IPS DF 4.7 (cell line): Measurements from ENCODE around the gene PNN.
"Not testable (repeated sequence)": the region's sequence is repeated elsewhere in the genome, so short reads cannot be mapped to it uniquely, and the experiment has no call there.

Experiments used
- DNase-seq: peaks from one replicate; pipeline ENCODE4 v3.0.0-alpha.2; 2013; ENCODE audit warnings: low spot score; ENCODE audit errors: extremely low read depth

Gene PNN

DNA sequence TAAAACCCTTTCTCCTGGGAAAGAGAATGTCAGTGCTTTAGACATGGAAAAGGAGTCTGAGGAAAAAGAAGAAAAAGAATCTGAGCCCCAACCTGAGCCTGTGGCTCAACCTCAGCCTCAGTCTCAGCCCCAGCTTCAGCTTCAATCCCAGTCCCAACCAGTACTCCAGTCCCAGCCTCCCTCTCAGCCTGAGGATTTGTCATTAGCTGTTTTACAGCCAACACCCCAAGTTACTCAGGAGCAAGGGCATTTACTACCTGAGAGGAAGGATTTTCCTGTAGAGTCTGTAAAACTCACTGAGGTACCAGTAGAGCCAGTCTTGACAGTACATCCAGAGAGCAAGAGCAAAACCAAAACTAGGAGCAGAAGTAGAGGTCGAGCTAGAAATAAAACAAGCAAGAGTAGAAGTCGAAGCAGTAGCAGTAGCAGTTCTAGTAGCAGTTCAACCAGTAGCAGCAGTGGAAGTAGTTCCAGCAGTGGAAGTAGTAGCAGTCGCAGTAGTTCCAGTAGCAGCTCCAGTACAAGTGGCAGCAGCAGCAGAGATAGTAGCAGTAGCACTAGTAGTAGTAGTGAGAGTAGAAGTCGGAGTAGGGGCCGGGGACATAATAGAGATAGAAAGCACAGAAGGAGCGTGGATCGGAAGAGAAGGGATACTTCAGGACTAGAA lies 6.1 kb downstream of the PNN start:
- DNase-seq, result no peak

- DNase-seq, result no peak
These were observed 6.6 kb downstream of the PNN start for GRCh38 chr14:39181693-39182047.

DNA sequence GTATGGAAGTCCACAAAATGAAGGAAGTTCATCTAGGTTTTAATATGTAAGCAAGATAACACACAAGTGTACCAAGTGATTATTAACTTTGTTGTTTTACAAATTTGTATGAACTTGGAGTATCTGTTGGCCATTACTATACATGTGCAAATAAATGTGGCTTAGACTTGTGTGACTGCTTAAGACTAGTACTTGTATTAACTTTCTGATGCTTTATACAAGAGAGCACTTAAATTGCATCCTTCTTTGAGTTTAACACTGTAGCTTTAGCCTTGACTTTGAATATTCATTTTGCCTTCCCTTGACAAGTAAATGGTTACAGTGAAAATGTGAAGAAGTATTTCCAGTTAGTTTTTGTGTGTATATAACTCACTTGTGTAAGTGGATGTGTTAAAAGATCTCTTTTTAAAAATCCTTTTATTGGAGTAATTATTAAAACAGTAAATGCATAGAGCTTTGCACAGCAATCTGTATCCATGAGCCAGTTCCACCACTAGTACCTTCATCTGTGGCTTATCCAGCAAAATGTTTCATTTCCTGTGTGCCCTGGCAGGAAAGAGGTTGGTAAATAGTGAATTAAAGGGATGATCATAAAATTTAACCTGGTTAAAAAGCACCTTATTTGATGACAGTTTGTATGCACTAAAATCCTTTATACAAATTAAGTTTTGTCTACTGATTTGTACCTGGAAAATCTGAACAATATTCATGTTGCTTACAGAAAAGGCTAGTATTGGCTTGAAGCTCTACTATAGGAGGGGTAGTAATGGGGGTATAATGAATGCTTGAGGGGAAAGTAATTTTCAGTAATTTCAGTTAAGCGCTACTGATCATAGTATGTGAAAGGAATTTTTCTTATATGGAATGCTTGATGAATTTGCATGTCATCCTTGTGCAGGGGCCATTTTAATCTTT lies 8.0 kb downstream of the PNN start:
- no peak for DNase-seq

DNA sequence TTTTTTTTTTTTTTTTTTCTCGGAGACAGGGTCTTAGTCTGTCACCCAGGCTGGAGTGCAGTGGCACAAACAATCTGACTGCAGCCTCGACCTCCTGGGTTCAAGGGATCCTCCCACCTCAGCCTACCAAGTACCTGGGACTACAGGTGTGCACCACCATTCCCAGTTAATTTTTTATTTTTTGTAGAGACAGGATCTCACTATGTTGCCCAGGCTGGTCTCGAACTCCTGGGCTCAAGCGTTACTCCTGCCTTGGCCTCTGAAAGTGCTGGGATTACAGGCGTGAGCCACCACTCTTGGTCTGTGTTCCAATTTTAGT lies 8.6 kb downstream of the PNN start:
- not testable (repeated sequence) for DNase-seq

DNA sequence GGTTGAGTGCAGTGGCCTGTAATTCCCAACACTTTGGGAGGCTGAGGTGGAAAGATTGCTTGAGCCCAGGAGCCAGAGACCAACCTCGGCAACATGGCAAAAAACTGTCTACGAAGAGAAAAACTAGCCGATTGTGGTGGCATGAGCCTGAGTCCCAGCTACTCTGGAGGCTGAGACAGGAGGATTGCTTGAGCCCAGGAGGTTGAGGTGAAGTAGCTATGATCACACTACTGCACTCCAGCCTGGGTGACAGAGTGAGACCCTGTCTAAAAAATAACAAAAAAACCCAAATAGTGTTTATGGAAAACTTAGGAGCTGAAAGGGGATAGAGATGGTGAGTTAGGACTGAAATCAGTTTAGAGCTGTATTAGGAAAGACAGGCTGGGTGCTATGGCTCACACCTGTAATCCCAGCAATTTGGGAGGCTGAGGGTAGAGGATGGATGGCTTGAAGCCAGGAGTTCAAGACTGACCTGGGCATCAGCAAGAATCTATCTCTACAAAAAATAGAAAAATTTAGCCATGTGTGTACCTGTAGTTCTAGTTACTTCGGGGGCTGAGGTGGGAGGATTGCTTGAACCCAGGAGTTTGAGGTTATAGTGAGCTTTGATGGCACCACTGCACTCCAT lies 9.7 kb downstream of the PNN start:
- DNase-seq, result no peak

DNA sequence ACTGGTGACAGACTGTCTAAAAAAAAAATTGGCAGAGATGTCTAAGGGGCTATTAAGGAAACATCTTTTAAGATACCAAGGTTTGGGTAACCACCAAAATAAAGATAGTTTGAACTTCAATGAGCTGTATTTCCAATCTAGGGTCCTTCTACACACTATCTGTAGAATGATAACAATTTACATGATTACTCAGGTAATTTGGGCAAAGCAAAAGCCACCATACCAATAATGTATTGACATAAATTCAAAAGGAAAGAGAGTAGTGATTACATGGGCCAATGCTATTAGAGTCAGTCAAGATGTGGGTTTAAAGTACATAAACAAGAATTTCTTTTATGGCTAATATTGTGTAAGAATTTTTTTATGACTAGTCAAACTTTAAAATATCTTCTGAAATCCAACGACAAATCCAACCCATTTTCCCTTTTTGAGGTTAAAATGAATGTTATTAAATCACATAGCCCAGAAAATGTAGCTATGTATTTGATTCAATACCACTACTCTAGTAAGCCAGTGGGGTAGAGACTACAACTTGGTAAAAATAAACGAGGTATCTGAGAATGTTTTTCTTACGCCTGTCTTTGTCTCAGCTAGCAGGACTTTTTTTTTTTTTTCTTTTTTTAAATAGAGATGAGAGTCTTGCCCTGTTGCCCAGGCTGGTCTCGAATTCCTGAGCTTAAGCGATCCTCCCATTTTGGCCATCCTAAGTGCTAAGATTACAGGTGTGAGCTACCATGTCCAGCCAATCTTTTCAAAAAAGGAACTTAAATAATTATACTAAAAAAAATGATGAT lies 10.4 kb downstream of the PNN start:
- DNase-seq, result no peak

DNA sequence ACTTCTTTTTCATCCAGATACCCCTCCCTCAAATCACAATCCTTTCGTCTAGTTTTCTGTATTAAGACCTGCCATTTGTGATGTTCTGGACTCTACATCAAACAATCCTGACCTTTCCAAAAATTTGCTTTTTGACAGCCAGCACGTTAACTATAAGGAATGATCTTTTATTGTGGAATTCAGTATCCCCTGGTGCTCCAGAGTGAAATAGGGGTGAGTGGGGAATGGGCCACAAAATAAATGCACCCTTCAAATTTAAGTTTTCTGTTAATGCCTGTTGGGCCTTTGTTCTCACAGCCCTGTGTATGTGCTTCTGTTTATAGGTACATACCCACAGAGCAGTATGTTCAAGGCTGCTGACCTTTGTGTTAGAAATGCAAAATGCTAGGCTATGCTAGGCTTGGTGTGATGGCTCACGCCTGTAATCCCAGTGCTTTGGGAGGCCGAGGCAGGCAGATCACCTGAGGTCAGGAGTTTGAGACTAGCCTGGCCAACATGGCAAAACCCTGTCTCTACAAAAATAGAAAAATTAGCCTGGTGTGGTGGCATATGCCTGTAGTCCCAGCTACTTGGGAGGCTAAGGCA lies 12.0 kb downstream of the PNN start:
- no peak for DNase-seq

- DNase-seq, result no peak
These were observed 28.9 kb downstream of the PNN start for GRCh38 chr14:39203659-39204606.

- DNase-seq, result not testable (repeated sequence)
These were observed 32.4 kb downstream of the PNN start for GRCh38 chr14:39207430-39207829.

DNA sequence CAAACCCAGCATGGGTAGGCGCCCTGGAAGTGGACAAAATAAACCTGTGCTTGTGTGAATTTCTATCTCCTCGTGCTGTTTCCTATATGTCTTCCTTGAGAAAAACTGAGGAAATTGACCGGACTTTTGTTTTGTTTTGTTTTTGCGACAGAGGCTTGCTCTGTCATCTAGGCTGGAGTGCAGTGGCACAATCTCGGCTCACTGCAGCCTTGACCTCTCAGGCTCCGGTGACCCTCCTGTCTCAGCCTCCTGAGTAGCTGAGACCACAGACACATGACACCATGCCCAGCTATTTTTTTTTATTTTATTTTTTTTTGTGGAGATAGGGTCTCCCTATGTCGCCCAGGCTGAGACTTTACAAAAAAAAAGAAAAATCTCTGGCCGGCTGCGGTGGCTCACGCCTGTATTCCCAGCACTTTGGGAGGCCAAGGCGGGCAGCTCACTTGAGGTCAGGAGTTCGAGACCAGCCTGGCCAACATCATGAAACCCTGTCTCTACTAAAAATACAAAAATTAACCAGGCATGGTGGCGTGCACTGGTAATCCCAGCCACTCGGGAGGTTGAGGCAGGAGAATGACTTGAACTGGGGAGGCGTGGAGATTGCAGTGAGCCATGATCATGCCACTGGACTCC lies 36.2 kb downstream of the PNN start:
- no peak for DNase-seq

- DNase-seq, result no peak
These were observed 37.0 kb downstream of the PNN start for GRCh38 chr14:39212034-39212433.

DNA sequence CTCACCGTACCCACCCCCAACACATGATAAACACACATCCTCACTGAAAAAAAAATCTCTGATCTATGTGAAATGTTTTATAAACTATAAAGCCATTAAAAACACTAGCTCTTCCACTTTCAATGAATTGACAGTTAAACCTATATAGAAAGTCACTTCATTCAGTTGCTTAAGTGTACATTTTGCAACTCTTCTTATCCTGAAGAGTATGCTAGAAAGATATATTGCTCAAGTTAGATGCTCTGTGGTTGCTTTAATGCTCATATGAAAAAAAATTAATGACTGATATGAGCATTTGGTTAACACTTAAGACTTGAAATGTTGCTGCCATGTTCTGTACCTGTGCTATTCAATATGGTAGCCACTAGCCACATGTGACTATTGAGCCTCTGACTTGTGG lies 37.6 kb downstream of the PNN start:
- no peak for DNase-seq

DNA sequence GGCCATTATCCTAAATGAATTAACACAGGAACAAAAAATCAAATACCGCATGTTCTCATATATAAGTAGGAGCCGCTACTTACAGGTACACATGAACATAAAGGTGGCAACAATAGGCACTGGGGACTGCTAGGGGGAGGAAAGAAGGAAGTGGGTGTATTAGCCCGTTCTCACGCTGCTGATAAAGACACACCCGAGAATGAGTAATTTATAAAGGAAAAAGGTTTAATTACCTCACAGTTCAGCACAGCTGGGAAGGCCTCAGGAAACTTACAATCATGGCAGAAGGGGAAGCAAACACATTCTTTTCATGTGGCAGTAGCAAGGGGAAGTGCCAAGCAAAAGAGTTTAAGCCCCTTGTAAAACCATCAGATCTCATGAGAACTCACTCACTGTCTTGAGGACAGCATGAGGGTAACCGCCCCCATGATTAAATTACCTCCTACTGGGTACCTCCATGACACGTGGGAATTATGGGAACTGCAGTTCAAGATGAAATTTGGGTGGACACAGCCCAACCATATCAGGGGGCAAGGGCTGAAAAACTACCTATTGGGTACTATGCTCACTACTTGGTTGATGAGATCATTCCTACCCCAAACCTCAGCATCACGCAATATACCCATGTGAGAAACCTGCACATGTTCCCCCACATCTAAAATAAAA lies 42.3 kb downstream of the PNN start:
- DNase-seq, result no peak

GRCh38 chr14:39218171-39218769 lies 43.2 kb downstream of the PNN start:
- DNase-seq, result no peak

DNA sequence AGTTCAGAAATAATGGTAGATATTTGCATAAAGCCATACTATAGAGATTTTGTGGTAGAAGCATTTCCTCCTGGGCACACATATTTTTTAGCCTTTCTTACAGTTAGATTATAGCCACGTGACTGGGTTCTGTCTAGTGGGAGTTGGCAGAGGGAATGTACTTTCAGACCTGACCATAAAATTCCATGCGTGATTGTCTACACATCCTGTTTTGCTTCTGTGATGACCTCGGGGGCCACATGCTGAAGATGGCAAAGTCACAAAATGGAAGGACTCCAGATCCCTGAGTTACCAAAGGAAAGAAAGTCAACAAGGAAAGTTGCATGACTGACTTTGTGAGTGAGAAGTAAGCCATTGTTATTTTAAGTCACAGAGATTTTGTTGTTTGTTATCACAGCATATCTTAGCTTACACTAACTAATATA lies 44.0 kb downstream of the PNN start:
- DNase-seq, result no peak

GRCh38 chr14:39220473-39220872 lies 45.4 kb downstream of the PNN start:
- DNase-seq, result not testable (repeated sequence)

DNA sequence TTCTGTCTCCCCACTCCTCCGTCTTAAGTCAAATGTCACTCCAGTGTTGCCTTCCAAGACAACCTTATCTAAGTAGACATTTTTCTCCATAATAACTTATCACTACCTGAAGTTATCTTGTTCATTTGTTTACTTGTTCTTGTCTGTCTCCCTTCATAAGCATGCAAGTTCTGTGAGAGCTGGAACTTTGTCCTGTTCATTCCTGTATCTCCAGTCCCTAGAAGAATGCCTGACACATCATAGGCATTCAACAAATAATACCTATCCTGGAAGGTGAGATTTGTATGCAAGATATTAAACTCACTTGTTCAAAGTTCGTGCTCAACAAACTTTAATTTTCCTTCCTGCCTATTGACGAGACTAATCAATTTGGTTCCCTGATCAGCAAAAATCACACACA lies 53.0 kb downstream of the PNN start:
- DNase-seq, result no peak

DNA sequence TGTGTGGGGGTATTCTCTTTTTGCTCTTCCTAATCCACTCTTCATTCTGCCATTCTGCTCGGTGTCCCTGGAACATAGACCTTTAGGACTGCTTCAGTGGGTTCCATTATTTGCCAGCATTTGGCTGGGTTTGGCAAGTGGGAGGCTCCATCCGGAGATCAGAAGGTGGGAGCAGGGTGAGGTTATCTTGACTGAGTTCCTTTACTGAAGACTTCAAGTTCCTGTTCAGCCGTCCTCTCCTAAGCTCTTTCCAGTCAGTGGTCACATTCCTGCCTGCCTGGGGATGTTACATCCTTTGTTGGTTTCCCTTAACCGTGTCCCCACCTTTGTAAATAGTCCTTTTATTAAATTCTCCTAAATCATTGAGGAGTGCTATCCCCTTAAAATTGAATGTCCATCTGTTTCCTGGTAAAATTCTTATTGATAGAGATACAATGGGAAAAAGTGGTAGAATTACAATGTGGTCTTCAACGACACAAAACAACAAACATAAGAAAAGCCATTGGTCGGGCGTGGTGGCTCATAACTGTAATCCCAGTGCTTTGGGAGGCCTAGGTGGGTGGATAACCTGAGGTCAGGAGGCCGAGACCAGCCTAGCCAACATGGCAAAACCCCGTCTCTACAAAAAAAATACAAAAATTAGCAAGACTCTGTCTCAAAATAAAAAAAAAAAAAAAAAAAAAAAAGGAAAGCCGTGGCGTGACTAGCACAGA lies 53.6 kb downstream of the PNN start:
- no peak for DNase-seq
